Neural crest cell (in vitro differentiated cells): ENCODE data around the gene SUPT3H. TPM values are rescaled to one million over a fixed set of nuclear protein-coding genes. Genes with fewer than 3 reads are reported as not detected.

Experiments used
- DNase-seq: peaks from one replicate; pipeline ENCODE4 v3.0.0; 2021; ENCODE audit warnings: low read depth, mixed read lengths, low spot score
- H3K27ac Mint-ChIP-seq: one replicate; pipeline ENCODE4 v1.8.0; 2021; ENCODE audit warnings: mild to moderate bottlenecking, mixed read lengths; ENCODE audit not compliant: unreplicated experiment
- H3K27me3 Mint-ChIP-seq: 2 replicates; pipeline ENCODE4 v1.8.0; 2021; ENCODE audit warnings: low read depth, mild to moderate bottlenecking, mixed read lengths
- H3K36me3 Mint-ChIP-seq: 2 replicates; pipeline ENCODE4 v1.8.0; 2021; ENCODE audit warnings: low read depth, mild to moderate bottlenecking, mixed read lengths
- H3K4me1 Mint-ChIP-seq: 2 replicates; pipeline ENCODE4 v1.8.0; 2021; ENCODE audit warnings: mixed read lengths
- H3K4me3 Mint-ChIP-seq: one replicate; pipeline ENCODE4 v1.8.0; 2021; ENCODE audit warnings: mild to moderate bottlenecking, mixed read lengths
- H3K9me3 Mint-ChIP-seq: 2 replicates; pipeline ENCODE4 v1.8.0; 2021; ENCODE audit warnings: mixed read lengths
- CTCF ChIP-seq: fragments of 200-600 bp; sonication (generic); conservative IDR thresholded peaks from 2 replicates; pipeline ENCODE4 v1.5.0; 2021; ENCODE audit warnings: antibody characterized with exemption, mild to moderate bottlenecking
- long read RNA-seq: library from polyadenylated mRNA; unstranded; transcript quantifications from one replicate; pipeline ENCODE4 v2.0.0, GENCODE V29; 2020
- total RNA-seq: library from RNA; stranded (reverse); gene quantifications from 2 replicates; pipeline ENCODE4 v1.2.1, GENCODE V29; 2021

SUPT3H gene
- 17.0 and 18.0 TPM in 2 replicates for total RNA-seq
- long read RNA-seq, partial matches to known transcripts: 3 of 4 reads
- long read RNA-seq, other reads (novel, unspliced or antisense): 1 of 4 reads

GRCh38 chr6:45377554-45378333, at the start of gene SUPT3H:
Gene SUPT3H, minus strand, starts transcription at chr6:45377934.
- H3K4me1 Mint-ChIP-seq: peaks cover 25% of the 10 kb centered on the region
- no peaks in the 10 kb centered on the region for H3K27me3 Mint-ChIP-seq
- peak; percentile 80 for DNase-seq
- peak within 1 kb of the TSS; percentile 99 for H3K27ac Mint-ChIP-seq
- H3K9me3 Mint-ChIP-seq: no peaks in the 10 kb centered on the region
- H3K4me3 Mint-ChIP-seq: peak within 1 kb of the TSS; percentile 99
- TF ChIP-seq CTCF: peak; percentile 30
- no peaks in the 10 kb centered on the region for H3K36me3 Mint-ChIP-seq

- Mint-ChIP-seq H3K36me3 (no peaks in the 10 kb centered on the region), H3K27me3 (peaks cover 69% of the 10 kb centered on the region), H3K27ac (no peak overlapping the region), H3K9me3 (no peaks in the 10 kb centered on the region), H3K4me1 (peaks cover 5% of the 10 kb centered on the region), H3K4me3 (peak overlapping the region; percentile 24)
- no peak for TF ChIP-seq CTCF
- DNase-seq: no peak
Observed at GRCh38 chr6:45426251-45426650, 48.5 kb upstream of the SUPT3H start.

GRCh38 chr6:45424451-45424861, 46.7 kb upstream of the SUPT3H start:
- Mint-ChIP-seq H3K4me1 (peaks cover 22% of the 10 kb centered on the region), H3K9me3 (no peaks in the 10 kb centered on the region), H3K27ac (no peak overlapping the region), H3K36me3 (no peaks in the 10 kb centered on the region), H3K4me3 (peak overlapping the region; percentile 79), H3K27me3 (peaks cover 87% of the 10 kb centered on the region)
- TF ChIP-seq CTCF: no peak
- DNase-seq: no peak

GRCh38 chr6:45423824-45424450, 46.2 kb upstream of the SUPT3H start:
- no peaks in the 10 kb centered on the region for H3K9me3 Mint-ChIP-seq
- TF ChIP-seq CTCF: no peak
- H3K36me3 Mint-ChIP-seq: no peaks in the 10 kb centered on the region
- H3K4me3 Mint-ChIP-seq: peak overlapping the region; percentile 79
- DNase-seq: peak; percentile 22
- peaks cover 87% of the 10 kb centered on the region for H3K27me3 Mint-ChIP-seq
- H3K4me1 Mint-ChIP-seq: peaks cover 26% of the 10 kb centered on the region
- H3K27ac Mint-ChIP-seq: no peak overlapping the region

GRCh38 chr6:45423111-45423823, 45.5 kb upstream of the SUPT3H start:
- H3K36me3 Mint-ChIP-seq: no peaks in the 10 kb centered on the region
- peak overlapping the region; percentile 91 for H3K4me3 Mint-ChIP-seq
- no peak overlapping the region for H3K27ac Mint-ChIP-seq
- H3K4me1 Mint-ChIP-seq: peaks cover 26% of the 10 kb centered on the region
- peak; percentile 6 for DNase-seq
- H3K9me3 Mint-ChIP-seq: no peaks in the 10 kb centered on the region
- TF ChIP-seq CTCF: no peak
- peaks cover 87% of the 10 kb centered on the region for H3K27me3 Mint-ChIP-seq
